OCI-LY7 (cell line): ENCODE data around the gene NUDT21. TPM values are rescaled to one million over a fixed set of nuclear protein-coding genes. Genes with fewer than 3 reads are reported as not detected.

Experiments
- Bru-seq: library from RNA; stranded (reverse); fragments of 400-500 nt; gene quantifications from one replicate; lab custom pipeline; 2021; lab: Mats Ljungman, UMichigan
- BruChase-seq, 2 experiments: library from RNA; stranded (reverse); fragments of 400-500 nt; gene quantifications; one replicate each; lab custom pipeline; 2021; lab: Mats Ljungman, UMichigan
- BruUV-seq: library from RNA; stranded (reverse); fragments of 400-500 nt; replicated peaks from 2 replicates; lab custom pipeline; 2021; lab: Mats Ljungman, UMichigan
- CTCF ChIA-PET: fragments of 300-600 bp; sonication (Branson Sonifier 250); formaldehyde crosslinking; loops from one replicate; lab custom pipeline; 2022; ENCODE audit warnings: antibody characterized with exemption; ENCODE audit not compliant: unreplicated experiment; lab: Charles Lee
- POLR2A ChIA-PET: fragments of 300-600 bp; sonication (Branson Sonifier 250); formaldehyde crosslinking; loops from one replicate; lab custom pipeline; 2022; ENCODE audit warnings: antibody characterized with exemption; lab: Charles Lee
- DNase-seq: peaks from one replicate; pipeline ENCODE4 v3.0.0-alpha.2; 2015; ENCODE audit warnings: low spot score
- H2AFZ ChIP-seq: fragments of 200-600 bp; sonication (generic), shearing (Covaris generic); 2 replicates; pipeline ENCODE4 v1.6.1; 2014; ENCODE audit warnings: mild to moderate bottlenecking, antibody characterized with exemption, low read length, moderate library complexity
- H3K27ac ChIP-seq: fragments of 200-600 bp; sonication (generic); 2 replicates; pipeline ENCODE4 v1.5.1; 2014; ENCODE audit warnings: mixed run types, low read depth, mild to moderate bottlenecking, moderate library complexity, low read length, inconsistent platforms; ENCODE audit not compliant: poor library complexity, severe bottlenecking
- H3K36me3 ChIP-seq: fragments of 200-600 bp; sonication (generic); 2 replicates; pipeline ENCODE4 v1.6.1; 2014; ENCODE audit warnings: mild to moderate bottlenecking, antibody characterized with exemption, low read length, moderate library complexity, mixed read lengths; ENCODE audit not compliant: insufficient read depth
- H3K4me1 ChIP-seq: fragments of 200-600 bp; sonication (generic); 2 replicates; pipeline ENCODE4 v1.5.1; 2014; ENCODE audit warnings: mild to moderate bottlenecking, low read length; ENCODE audit not compliant: insufficient read depth, poor library complexity, severe bottlenecking
- H3K4me2 ChIP-seq: fragments of 200-600 bp; sonication (generic); 2 replicates; pipeline ENCODE4 v1.6.1; 2014; ENCODE audit warnings: mild to moderate bottlenecking, low read length
- H3K4me3 ChIP-seq: fragments of 200-600 bp; sonication (generic); 2 replicates; pipeline ENCODE4 v1.5.1; 2014; ENCODE audit warnings: mild to moderate bottlenecking, low read depth, low read length; ENCODE audit not compliant: poor library complexity, severe bottlenecking
- H3K79me2 ChIP-seq: fragments of 200-600 bp; sonication (generic); 2 replicates; pipeline ENCODE4 v1.6.1; 2016; ENCODE audit warnings: low read depth, mild to moderate bottlenecking, low read length, moderate library complexity, mixed read lengths; ENCODE audit not compliant: insufficient read depth
- H3K9me2 ChIP-seq: fragments of 200-600 bp; sonication (generic); 2 replicates; pipeline ENCODE4 v1.6.1; 2016; ENCODE audit warnings: mild to moderate bottlenecking, low read length, mixed read lengths; ENCODE audit not compliant: insufficient read depth
- H3K9me3 ChIP-seq: fragments of 200-600 bp; sonication (generic); 2 replicates; pipeline ENCODE4 v1.6.1; 2014; ENCODE audit warnings: mild to moderate bottlenecking, mixed run types, low read length, mixed read lengths
- H4K20me1 ChIP-seq: fragments of 200-600 bp; sonication (generic); 2 replicates; pipeline ENCODE4 v1.6.1; 2014; ENCODE audit warnings: mild to moderate bottlenecking, antibody characterized with exemption, low read length, moderate library complexity, mixed read lengths; ENCODE audit not compliant: insufficient read depth
- CTCF ChIP-seq: fragments of 200-600 bp; sonication (generic); conservative IDR thresholded peaks from 2 replicates; pipeline ENCODE4 v1.5.1; 2014; ENCODE audit warnings: mild to moderate bottlenecking, antibody characterized with exemption, low read length, moderate library complexity, mixed read lengths
- EZH2phosphoT487 ChIP-seq: fragments of 200-600 bp; sonication (generic); IDR thresholded peaks from 2 replicates; pipeline ENCODE4 v1.6.1; 2018; ENCODE audit warnings: low read depth, borderline replicate concordance, mild to moderate bottlenecking, mixed run types, antibody characterized with exemption, low read length, moderate library complexity, mixed read lengths
- intact Hi-C: fragments of 100-400 bp; cut with micrococcal nuclease; formaldehyde crosslinking; loops from one replicate; pipeline ENCODE4 v1.10.0; 2022; ENCODE audit not compliant: unreplicated experiment
- long read RNA-seq: library from polyadenylated mRNA; stranded (forward); transcript quantifications from one replicate; pipeline ENCODE4 v2.0.0, GENCODE V29; 2022
- total RNA-seq, 2 experiments: library from RNA; depleted of rRNA in 1 of 2; stranded (reverse); fragments of >200 nt in 1 of 2; shearing (Covaris generic) in 1 of 2; gene quantifications; 2 replicates each; pipeline ENCODE4 v1.2.3, GENCODE V29; 2014 to 2022

The NUDT21 gene
- total RNA-seq (2014; rRNA removed; shearing (Covaris generic)) (123 and 229 TPM in 2 replicates), total RNA-seq (2022) (270 and 273 TPM in 2 replicates), Bru-seq, nascent RNA (percentile 94 among the genes with signal in this experiment), BruChase-seq, experiment 1, labeled RNA remaining after a 6-hour chase (percentile 99 among the genes with signal in this experiment), BruChase-seq, experiment 2, labeled RNA remaining after a 2-hour chase (percentile 99 among the genes with signal in this experiment)
- long read RNA-seq, full-length matches to known transcripts: 210 of 257 reads
- long read RNA-seq, partial matches to known transcripts: 11 of 257 reads
- long read RNA-seq, other reads (novel, unspliced or antisense): 36 of 257 reads

- no peak for TF ChIP-seq EZH2phosphoT487
- TF ChIP-seq CTCF: no peak
- peak; percentile 97 for DNase-seq
- Histone ChIP-seq H3K79me2 (peaks cover 72% of the 10 kb centered on the region), H2AFZ (peak within 1 kb of the TSS; percentile 51), H3K9me3 (no peaks in the 10 kb centered on the region), H3K9me2 (no peaks in the 10 kb centered on the region), H3K36me3 (peaks cover 64% of the 10 kb centered on the region), H3K4me2 (peak within 1 kb of the TSS; percentile 95), H3K4me3 (peak within 1 kb of the TSS; percentile 89), H3K27ac (peak within 1 kb of the TSS; percentile 78), H4K20me1 (peaks cover 54% of the 10 kb centered on the region), H3K4me1 (peaks cover 28% of the 10 kb centered on the region)
- POLR2A ChIA-PET: interaction anchor here (0.5 to 1.4 kb wide), 13 partner anchors 9 to 268 kb away, joined by 3 to 9 read pairs (median 3); no protein-coding TSS in a partner anchor
- intact Hi-C loops: loop anchor here (2.0 kb wide), 1 partner anchor 26 kb away; the partner anchor contains the start of gene AMFR
- CTCF ChIA-PET: interaction anchor here (0.6 kb wide), 1 partner anchor 321 kb away, joined by 3 read pairs; no protein-coding TSS in a partner anchor
- BruUV-seq: no TSS peak
Measured at GRCh38 chr16:56450986-56451752, at the start of gene NUDT21, which contains the start of gene OGFOD1. Gene NUDT21, minus strand, starts transcription at chr16:56451332. Its CDS starts 130 bp downstream, at chr16:56451202. Gene OGFOD1, plus strand, starts transcription at chr16:56451554. Its CDS starts 59 bp downstream, at chr16:56451613.

- intact Hi-C loops: no loop called here
- no TSS peak for BruUV-seq
- ChIA-PET CTCF (no interaction called here), POLR2A (interaction anchor here (0.7 kb wide), 1 partner anchor 33 kb away, joined by 3 read pairs; no protein-coding TSS in a partner anchor)
- Histone ChIP-seq H2AFZ (no peak overlapping the region), H4K20me1 (no peaks in the 10 kb centered on the region), H3K27ac (no peak overlapping the region), H3K4me2 (no peak overlapping the region), H3K9me3 (no peaks in the 10 kb centered on the region), H3K9me2 (no peaks in the 10 kb centered on the region), H3K4me3 (no peak overlapping the region), H3K36me3 (no peaks in the 10 kb centered on the region; the same call in 1 of the 2 replicates), H3K4me1 (peaks cover 13% of the 10 kb centered on the region), H3K79me2 (no peaks in the 10 kb centered on the region)
- TF ChIP-seq EZH2phosphoT487: no peak
- no peak for TF ChIP-seq CTCF
- DNase-seq: no peak
Measured at GRCh38 chr16:56493815-56494214, 42.7 kb upstream of the NUDT21 start.
